Naive thymus-derived CD8-positive, alpha-beta T cell (primary cell): ENCODE measurements around the gene P4HTM. TPM values are rescaled to one million over a fixed set of nuclear protein-coding genes. Genes with fewer than 3 reads are reported as not detected.
A peak's percentile ranks its signal among the peaks of the same experiment; 100 is the strongest.
"Not testable (repeated sequence)": the region's sequence is repeated elsewhere in the genome, so short reads cannot be mapped to it uniquely, and the experiment has no call there.

Source experiments
- ATAC-seq, 2 donors: fragments of 150-1000 bp; cut with Tn5 transposase in 1 of 2; sonication (Bioruptor Pico), chemical (Tn5 transposase) in 1 of 2; 1 replicate in 1 of 2; 2 replicates in 1 of 2; pipeline ENCODE4 v1.10.0; 2021; ENCODE audit warnings: mild to moderate bottlenecking in 2 of 2, moderate library complexity in 2 of 2
- POLR2A ChIA-PET: fragments of 350-600 bp; sonication (Branson Sonifier 250); formaldehyde crosslinking; loops from one replicate; lab custom pipeline; 2021; ENCODE audit warnings: antibody characterized with exemption; lab: Charles Lee
- DNase-seq, 10 donors: peaks; one replicate each; pipeline versions ENCODE4 v3.0.0 to v3.0.0-alpha.2; 2020 to 2022
- H3K27ac Mint-ChIP-seq, 10 donors: one replicate each; pipeline ENCODE4 v1.8.0; 2020 to 2022; ENCODE audit warnings: mild to moderate bottlenecking in 10 of 10, mixed read lengths in 10 of 10, moderate library complexity in 4 of 10, inconsistent platforms in 1 of 10
- H3K27me3 Mint-ChIP-seq, 5 donors: one replicate each; pipeline ENCODE4 v1.8.0; 2021 to 2022; ENCODE audit warnings: mixed read lengths in 5 of 5
- H3K36me3 Mint-ChIP-seq, 3 donors: one replicate each; pipeline ENCODE4 v1.8.0; 2020 to 2022; ENCODE audit warnings: mixed read lengths in 3 of 3, mild to moderate bottlenecking in 2 of 3, inconsistent platforms in 1 of 3
- H3K4me1 Mint-ChIP-seq, 4 donors: one replicate each; pipeline ENCODE4 v1.8.0; 2021 to 2022; ENCODE audit warnings: mixed read lengths in 4 of 4
- H3K4me3 Mint-ChIP-seq, 10 donors: one replicate each; pipeline ENCODE4 v1.8.0; 2020 to 2022; ENCODE audit warnings: mild to moderate bottlenecking in 10 of 10, mixed read lengths in 10 of 10, moderate library complexity in 6 of 10, inconsistent platforms in 1 of 10
- H3K9me3 Mint-ChIP-seq, 9 donors: one replicate each; pipeline ENCODE4 v1.8.0; 2020 to 2022; ENCODE audit warnings: mixed read lengths in 9 of 9, mild to moderate bottlenecking in 3 of 9, inconsistent platforms in 1 of 9, moderate library complexity in 1 of 9
- polyA plus RNA-seq, 3 donors: library from polyadenylated mRNA; unstranded; fragments of 300-500 nt; fragmentation: Illumina TruSeq; gene quantifications; one replicate each; pipeline ENCODE4 v1.2.3, GENCODE V29; 2021
- total RNA-seq, 8 experiments: library from RNA in 2 of 8; stranded (reverse) in 2 of 8; gene quantifications; one replicate each; pipeline ENCODE4 v1.2.3 and lab custom pipeline; 2021 to 2026

Gene P4HTM
- total and polyA plus RNA-seq, 5 experiments from 2014 or later: 20.3 to 62.5 (median 23.3) TPM

GRCh38 chr3:49001155-49001554 lies 11.1 kb downstream of the P4HTM start:
- no peak for DNase-seq
- Mint-ChIP-seq H3K9me3 (no peaks in the 10 kb centered on the region), H3K4me1 (peaks cover under 1 to 8% (median 6%) of the 10 kb centered on the region in 4 donors), H3K36me3 (peaks cover 0 to 7% (median 0%) of the 10 kb centered on the region in 3 donors), H3K4me3 (no peak overlapping the region), H3K27ac (peak overlapping the region in 3 of 10 donors; percentile 13 to 82 (median 68)), H3K27me3 (no peaks in the 10 kb centered on the region)
- ATAC-seq: no peak
- POLR2A ChIA-PET: interaction anchor here (0.8 to 2.2 kb wide), 2 partner anchors 10 to 20 kb away, joined by 3 to 7 read pairs; no protein-coding TSS in a partner anchor

- H3K4me3 Mint-ChIP-seq: no peak overlapping the region
Observed at GRCh38 chr3:49004352-49005302, 14.6 kb downstream of the P4HTM start.

GRCh38 chr3:49005303-49005680 lies 15.3 kb downstream of the P4HTM start:
- DNase-seq: no peak
- POLR2A ChIA-PET: interaction anchor here (6.8 to 7.5 kb wide), 2 partner anchors 15 kb away, joined by 118 to 278 read pairs; partner anchors contain the start of genes DALRD3, NDUFAF3 and P4HTM
- Mint-ChIP-seq H3K4me1 (peaks cover 23 to 35% (median 30%) of the 10 kb centered on the region in 4 donors), H3K9me3 (no peaks in the 10 kb centered on the region), H3K27me3 (no peaks in the 10 kb centered on the region), H3K4me3 (no peak overlapping the region), H3K36me3 (peaks cover 0 to 7% (median 0%) of the 10 kb centered on the region in 3 donors), H3K27ac (peak overlapping the region in 3 of 10 donors; percentile 11 to 69 (median 32))
- ATAC-seq: no peak

More at GRCh38 chr3:49004352-49005302, 14.6 kb downstream of the P4HTM start:
- no peak for DNase-seq
- Mint-ChIP-seq H3K36me3 (peaks cover 0 to 7% (median 0%) of the 10 kb centered on the region in 3 donors), H3K27ac (peak overlapping the region in 4 of 10 donors; percentile 11 to 71 (median 50)), H3K27me3 (no peaks in the 10 kb centered on the region), H3K9me3 (no peaks in the 10 kb centered on the region), H3K4me1 (peaks cover 23 to 34% (median 30%) of the 10 kb centered on the region in 4 donors)
- no peak for ATAC-seq
- POLR2A ChIA-PET: interaction anchor here (0.8 to 7.5 kb wide), 3 partner anchors 8 to 15 kb away, joined by 3 to 278 read pairs (median 118); partner anchors contain the start of genes DALRD3, NDUFAF3 and P4HTM

- POLR2A ChIA-PET: interaction anchor here (0.5 to 7.5 kb wide), 4 partner anchors 9 to 91 kb away, joined by 3 to 278 read pairs (median 66); partner anchors contain the start of genes DALRD3, NDUFAF3 and P4HTM
- Mint-ChIP-seq H3K4me3 (peak overlapping the region in 9 of 10 donors; percentile 94 to 100 (median 99)), H3K27ac (peak overlapping the region in 5 of 10 donors; percentile 99 to 100 (median 99)), H3K36me3 (peaks cover 0 to 10% (median 0%) of the 10 kb centered on the region in 3 donors), H3K4me1 (peaks cover 22 to 37% (median 30%) of the 10 kb centered on the region in 4 donors), H3K27me3 (no peaks in the 10 kb centered on the region), H3K9me3 (no peaks in the 10 kb centered on the region)
- DNase-seq (no peak), ATAC-seq (no peak)
Observed at GRCh38 chr3:49005998-49006397, 16.0 kb downstream of the P4HTM start.

GRCh38 chr3:49006408-49007067 lies 16.5 kb downstream of the P4HTM start:
- no peaks in the 10 kb centered on the region for H3K27me3 Mint-ChIP-seq
- H3K27ac Mint-ChIP-seq: peak overlapping the region; percentile 97 to 100 (median 99)
- peaks cover 21 to 42% (median 30%) of the 10 kb centered on the region in 4 donors for H3K4me1 Mint-ChIP-seq
- DNase-seq (peak in 1 of 10 donors; percentile 23), ATAC-seq (peak in 1 of 2 donors; percentile 2)
- no peaks in the 10 kb centered on the region for H3K9me3 Mint-ChIP-seq
- peaks cover 0 to 13% (median 0%) of the 10 kb centered on the region in 3 donors for H3K36me3 Mint-ChIP-seq
- POLR2A ChIA-PET: interaction anchor here (0.6 to 7.5 kb wide), 19 partner anchors 10 to 920 kb away, joined by 3 to 278 read pairs (median 5); partner anchors contain the start of genes ARIH2, DALRD3, IMPDH2 and NDUFAF3
- H3K4me3 Mint-ChIP-seq: peak overlapping the region; percentile 94 to 100 (median 99)

GRCh38 chr3:49007068-49007770 lies 17.2 kb downstream of the P4HTM start, which contains the start of gene WDR6:
TSS of gene WDR6 (plus strand) at chr3:49007391. CDS start at chr3:49007432, 41 bp downstream.
- no peaks in the 10 kb centered on the region for H3K9me3 Mint-ChIP-seq
- peaks cover 0 to 16% (median 0%) of the 10 kb centered on the region in 3 donors for H3K36me3 Mint-ChIP-seq
- POLR2A ChIA-PET: interaction anchor here (0.6 to 7.5 kb wide), 23 partner anchors 11 to 1626 kb away, joined by 3 to 278 read pairs (median 5); partner anchors contain the start of genes ARIH2, DALRD3, IMPDH2 and IP6K2
- peak within 1 kb of the TSS; percentile 97 to 100 (median 99) for H3K27ac Mint-ChIP-seq
- peak within 1 kb of the TSS; percentile 94 to 100 (median 99) for H3K4me3 Mint-ChIP-seq
- peaks cover 24 to 46% (median 29%) of the 10 kb centered on the region in 4 donors for H3K4me1 Mint-ChIP-seq
- peak; percentile 95 to 99 (median 97) for DNase-seq
- H3K27me3 Mint-ChIP-seq: no peaks in the 10 kb centered on the region
- ATAC-seq: peak; percentile 92 to 93

- peaks cover 0 to 19% (median 0%) of the 10 kb centered on the region in 3 donors for H3K36me3 Mint-ChIP-seq
- peaks cover 22 to 42% (median 28%) of the 10 kb centered on the region in 4 donors for H3K4me1 Mint-ChIP-seq
- H3K27me3 Mint-ChIP-seq: no peaks in the 10 kb centered on the region
- DNase-seq (peak; percentile 71 to 94 (median 81)), ATAC-seq (peak; percentile 40 to 50)
- POLR2A ChIA-PET: interaction anchor here (0.6 to 7.5 kb wide), 16 partner anchors 11 to 1627 kb away, joined by 3 to 278 read pairs (median 7); partner anchors contain the start of genes ARIH2, DALRD3, IMPDH2 and IP6K2
- H3K4me3 Mint-ChIP-seq: peak overlapping the region; percentile 94 to 100 (median 99)
- no peaks in the 10 kb centered on the region for H3K9me3 Mint-ChIP-seq
- H3K27ac Mint-ChIP-seq: peak overlapping the region; percentile 97 to 100 (median 99)
Observed at GRCh38 chr3:49007771-49008528, 17.9 kb downstream of the P4HTM start.

- not testable (repeated sequence) for DNase-seq, H3K27me3 Mint-ChIP-seq, ATAC-seq, H3K9me3 Mint-ChIP-seq
- peak overlapping the region; percentile 94 to 100 (median 99) for H3K4me3 Mint-ChIP-seq
- H3K4me1 Mint-ChIP-seq: peaks cover 22 to 44% (median 28%) of the 10 kb centered on the region in 4 donors
- POLR2A ChIA-PET: interaction anchor here (1.0 to 7.5 kb wide), 5 partner anchors 11 to 95 kb away, joined by 3 to 278 read pairs (median 67); partner anchors contain the start of genes DALRD3, IMPDH2, NDUFAF3 and P4HTM
- peak overlapping the region; percentile 86 to 100 (median 99) for H3K27ac Mint-ChIP-seq
- peaks cover 0 to 21% (median 0%) of the 10 kb centered on the region in 3 donors for H3K36me3 Mint-ChIP-seq
Observed at GRCh38 chr3:49008627-49009026, 18.6 kb downstream of the P4HTM start.

GRCh38 chr3:49009396-49009795 lies 19.4 kb downstream of the P4HTM start:
- POLR2A ChIA-PET: interaction anchor here (0.7 to 7.5 kb wide), 4 partner anchors 11 to 488 kb away, joined by 3 to 278 read pairs (median 55); partner anchors contain the start of genes DALRD3, IMPDH2, NDUFAF3 and QRICH1

GRCh38 chr3:49012441-49013017 lies 22.5 kb downstream of the P4HTM start:
- POLR2A ChIA-PET: interaction anchor here (0.6 to 4.3 kb wide), 5 partner anchors 9 to 246 kb away, joined by 3 to 29 read pairs (median 10); partner anchors contain the start of genes NDUFAF3 and P4HTM
- Mint-ChIP-seq H3K9me3 (no peaks in the 10 kb centered on the region), H3K27me3 (no peaks in the 10 kb centered on the region), H3K4me3 (no peak overlapping the region), H3K4me1 (peaks cover 20 to 48% (median 26%) of the 10 kb centered on the region in 4 donors), H3K27ac (peak overlapping the region in 1 of 10 donors; percentile 48), H3K36me3 (peaks cover 0 to 36% (median 3%) of the 10 kb centered on the region in 3 donors)
- ATAC-seq: no peak
- no peak for DNase-seq

More at GRCh38 chr3:49009396-49009795, 19.4 kb downstream of the P4HTM start:
- DNase-seq (no peak), ATAC-seq (no peak)
- Mint-ChIP-seq H3K27ac (peak overlapping the region in 5 of 10 donors; percentile 42 to 64 (median 58)), H3K4me3 (peak overlapping the region in 9 of 10 donors; percentile 10 to 99 (median 45)), H3K4me1 (peaks cover 22 to 47% (median 28%) of the 10 kb centered on the region in 4 donors), H3K27me3 (no peaks in the 10 kb centered on the region), H3K9me3 (no peaks in the 10 kb centered on the region), H3K36me3 (peaks cover 0 to 23% (median 0%) of the 10 kb centered on the region in 3 donors)
